ENCODE data around the gene GRID2.

- TF ChIP-seq CTCF (conservative IDR thresholded peaks at IDR 0.05 in 1 of 2, IDR thresholded peaks at IDR 0.05 in 1 of 2; ENCODE audit: low read depth in 1 of 2, low read length in 2 of 2) (no peak), EZH2 (IDR thresholded peaks at IDR 0.05; ENCODE audit: low read length, missing control alignments) (no peak)
Measured at GRCh38 chr4:93243262-93243661, 939.5 kb downstream of the GRID2 start.

Data from fibroblast of lung (primary cell).